Neural cell (in vitro differentiated cells): Measurements from ENCODE around the gene HSPB6. TPM values are rescaled to one million over a fixed set of nuclear protein-coding genes. Genes with fewer than 3 reads are reported as not detected.
"Not testable (repeated sequence)": the region's sequence is repeated elsewhere in the genome, so short reads cannot be mapped to it uniquely, and the experiment has no call there.

Source experiments
- H2AFZ ChIP-seq: fragments of 200-600, 300-800 bp; sonication (generic), shearing (Covaris generic); 2 replicates; pipeline ENCODE4 v1.6.0; 2014; ENCODE audit warnings: low read depth, mild to moderate bottlenecking, antibody characterized with exemption, low read length, moderate library complexity
- H3F3A ChIP-seq: fragments of 200-600 bp; shearing (Covaris generic); 2 replicates; pipeline ENCODE4 v1.6.1; 2016; ENCODE audit warnings: mild to moderate bottlenecking, moderate library complexity, mixed read lengths, antibody characterized with exemption, low read length; ENCODE audit not compliant: insufficient read depth, poor library complexity, severe bottlenecking
- H3K27ac ChIP-seq: fragments of 200-600, 300-800 bp; sonication (generic), shearing (Covaris generic); 2 replicates; pipeline ENCODE4 v1.5.1; 2014; ENCODE audit warnings: mild to moderate bottlenecking, low read length, moderate library complexity
- H3K27me3 ChIP-seq: fragments of 300-800, 200-600 bp; sonication (generic), shearing (Covaris generic); 2 replicates; pipeline ENCODE4 v1.6.0; 2014; ENCODE audit warnings: mild to moderate bottlenecking, low read depth, low read length, moderate library complexity; ENCODE audit not compliant: insufficient read depth
- H3K36me3 ChIP-seq: fragments of 300-800, 200-600 bp; sonication (generic), shearing (Covaris generic); 2 replicates; pipeline ENCODE4 v1.5.1; 2014; ENCODE audit warnings: mild to moderate bottlenecking, antibody characterized with exemption, low read length, moderate library complexity; ENCODE audit not compliant: insufficient read depth
- H3K4me2 ChIP-seq: fragments of 300-800, 200-600 bp; sonication (generic), shearing (Covaris generic); 2 replicates; pipeline ENCODE4 v1.6.0; 2014; ENCODE audit warnings: mild to moderate bottlenecking, low read length
- H3K4me3 ChIP-seq: fragments of 300-800, 200-600 bp; sonication (generic), shearing (Covaris generic); 2 replicates; pipeline ENCODE4 v1.5.1; 2014; ENCODE audit warnings: mild to moderate bottlenecking, low read length, moderate library complexity
- H3K79me2 ChIP-seq: fragments of 200-600 bp; shearing (Covaris generic); replicated peaks from 2 replicates; pipeline ENCODE4 v1.6.0; 2014; ENCODE audit warnings: mild to moderate bottlenecking, low read length, moderate library complexity; ENCODE audit not compliant: insufficient read depth
- H3K9ac ChIP-seq: fragments of 300-800, 200-600 bp; sonication (generic), shearing (Covaris generic); 2 replicates; pipeline ENCODE4 v1.6.1; 2016; ENCODE audit warnings: mild to moderate bottlenecking, low read length, mixed read lengths
- H3K9me2 ChIP-seq: fragments of 200-600 bp; shearing (Covaris generic); 2 replicates; pipeline ENCODE4 v1.6.1; 2016; ENCODE audit warnings: mild to moderate bottlenecking, low read length, mixed read lengths; ENCODE audit not compliant: insufficient read depth
- H3K9me3 ChIP-seq: fragments of 200-600, 300-800 bp; sonication (generic), shearing (Covaris generic); 2 replicates; pipeline ENCODE4 v1.6.1; 2016; ENCODE audit warnings: mild to moderate bottlenecking, mixed run types, low read length, moderate library complexity, mixed read lengths
- H4K20me1 ChIP-seq: fragments of 200-600 bp; shearing (Covaris generic); 2 replicates; pipeline ENCODE4 v1.6.1; 2016; ENCODE audit warnings: mild to moderate bottlenecking, mixed run types; ENCODE audit not compliant: insufficient read depth
- CTCF ChIP-seq: fragments of 450-650 bp; IDR thresholded peaks from 2 replicates; pipeline ENCODE4 v1.5.1; 2014; ENCODE audit warnings: antibody characterized with exemption, mild to moderate bottlenecking, moderate library complexity; ENCODE audit not compliant: poor library complexity, severe bottlenecking
- EP300 ChIP-seq: fragments of 450-650 bp; conservative IDR thresholded peaks from 2 replicates; pipeline ENCODE4 v1.6.1; 2014; ENCODE audit warnings: antibody characterized with exemption, mild to moderate bottlenecking, moderate library complexity; ENCODE audit not compliant: poor library complexity, severe bottlenecking
- EZH2 ChIP-seq: fragments of 200-600, 300-800 bp; shearing (Covaris generic), sonication (generic); IDR thresholded peaks from 2 replicates; pipeline ENCODE4 v1.6.1; 2014; ENCODE audit warnings: antibody characterized with exemption, low read length, borderline replicate concordance, mild to moderate bottlenecking; ENCODE audit not compliant: insufficient read depth, poor library complexity, severe bottlenecking
- MXI1 ChIP-seq: fragments of 450-650 bp; conservative IDR thresholded peaks from 2 replicates; pipeline ENCODE4 v1.6.1; 2014; ENCODE audit warnings: antibody characterized with exemption, mild to moderate bottlenecking; ENCODE audit not compliant: poor library complexity, severe bottlenecking
- POLR2AphosphoS5 ChIP-seq: IDR thresholded peaks from 2 replicates; pipeline ENCODE4 v1.6.1; 2012
- RAD21 ChIP-seq: fragments of 450-650 bp; conservative IDR thresholded peaks from 2 replicates; pipeline ENCODE4 v1.6.1; 2014; ENCODE audit warnings: antibody characterized with exemption, mild to moderate bottlenecking, moderate library complexity
- REST ChIP-seq: IDR thresholded peaks from 2 replicates; pipeline ENCODE4 v1.6.1; 2012; ENCODE audit warnings: borderline replicate concordance
- SMC3 ChIP-seq: fragments of 450-650 bp; conservative IDR thresholded peaks from 2 replicates; pipeline ENCODE4 v1.6.1; 2014; ENCODE audit warnings: antibody characterized with exemption, mild to moderate bottlenecking, moderate library complexity; ENCODE audit not compliant: poor library complexity
- TAF1 ChIP-seq: IDR thresholded peaks from 2 replicates; pipeline ENCODE4 v1.6.1; 2012; ENCODE audit warnings: low read depth
- polyA plus RNA-seq: library from polyadenylated mRNA; depleted of rRNA; stranded (reverse); fragments of >200 nt; gene quantifications from 2 replicates; pipeline ENCODE4 v1.2.3, GENCODE V29; 2014

Gene HSPB6
- polyA plus RNA-seq, 1 donor from 2014 or later, result not detected

- no peak overlapping the region for H3K4me3 ChIP-seq
- H3K27ac ChIP-seq, result no peak overlapping the region
- H3K4me2 ChIP-seq, result no peak overlapping the region
- no peaks in the 10 kb centered on the region for H3K9me3 ChIP-seq
- H3K9me2 ChIP-seq, result no peaks in the 10 kb centered on the region
- no peak overlapping the region for H3K9ac ChIP-seq
- no peaks in the 10 kb centered on the region for H4K20me1 ChIP-seq
- H2AFZ ChIP-seq, result no peak overlapping the region
- H3K79me2 ChIP-seq, result peaks cover 24% of the 10 kb centered on the region
- no peaks in the 10 kb centered on the region for H3K36me3 ChIP-seq
- no peaks in the 10 kb centered on the region for H3K27me3 ChIP-seq
- H3F3A ChIP-seq, result no peaks in the 10 kb centered on the region
- TF ChIP-seq EP300 (no peak), RAD21 (no peak), SMC3 (no peak), POLR2AphosphoS5 (no peak), CTCF (no peak), EZH2 (no peak), REST (no peak), TAF1 (no peak), MXI1 (no peak)
These were observed 16.4 kb upstream of the HSPB6 start for GRCh38 chr19:35773020-35773806.

- not testable (repeated sequence) for H3K9me2 ChIP-seq, H3K4me3 ChIP-seq, H2AFZ ChIP-seq, H3F3A ChIP-seq, H3K9ac ChIP-seq, H3K4me2 ChIP-seq, H3K27me3 ChIP-seq, H3K27ac ChIP-seq, H3K36me3 ChIP-seq, H4K20me1 ChIP-seq, H3K9me3 ChIP-seq
- peaks cover 17% of the 10 kb centered on the region for H3K79me2 ChIP-seq
These were observed 15.5 kb upstream of the HSPB6 start for GRCh38 chr19:35772362-35772761.
